DMS53 (cell line): Measurements from ENCODE around the gene SGMS2.
A peak's percentile ranks its signal among the peaks of the same experiment; 100 is the strongest.

Source experiments
- DNase-seq: peaks from one replicate; lab custom pipeline; 2025; lab: John Stamatoyannopoulos, UW

SGMS2 gene

GRCh38 chr4:107828315-107829090 lies 3.8 kb downstream of the SGMS2 start:
- no peak for DNase-seq

GRCh38 chr4:107831140-107831539 lies 6.4 kb downstream of the SGMS2 start:
- no peak for DNase-seq

GRCh38 chr4:107832275-107832807 lies 7.6 kb downstream of the SGMS2 start:
- DNase-seq = no peak

- DNase-seq = no peak
Observed at GRCh38 chr4:107834241-107834794, 9.6 kb downstream of the SGMS2 start.

- DNase-seq = no peak
Observed at GRCh38 chr4:107835406-107835805, 10.7 kb downstream of the SGMS2 start.

GRCh38 chr4:107837317-107837716 lies 12.6 kb downstream of the SGMS2 start:
- no peak for DNase-seq

GRCh38 chr4:107837776-107838618 lies 13.3 kb downstream of the SGMS2 start:
- DNase-seq = no peak

GRCh38 chr4:107838861-107839565 lies 14.3 kb downstream of the SGMS2 start:
- peak; percentile 6 for DNase-seq

GRCh38 chr4:107843391-107843790 lies 18.7 kb downstream of the SGMS2 start:
- DNase-seq = peak; percentile 72

GRCh38 chr4:107845681-107846080 lies 20.9 kb downstream of the SGMS2 start:
- no peak for DNase-seq

GRCh38 chr4:107850438-107850837 lies 25.7 kb downstream of the SGMS2 start:
- no peak for DNase-seq

GRCh38 chr4:107853444-107854355 lies 29.0 kb downstream of the SGMS2 start:
- no peak for DNase-seq

- no peak for DNase-seq
Observed at GRCh38 chr4:107854356-107855022, 29.8 kb downstream of the SGMS2 start.

- DNase-seq = no peak
Observed at GRCh38 chr4:107855723-107856122, 31.0 kb downstream of the SGMS2 start.

- no peak for DNase-seq
Observed at GRCh38 chr4:107856901-107857300, 32.2 kb downstream of the SGMS2 start.

- DNase-seq = no peak
Observed at GRCh38 chr4:107857741-107858140, 33.0 kb downstream of the SGMS2 start.

- no peak for DNase-seq
Observed at GRCh38 chr4:107858158-107858742, 33.5 kb downstream of the SGMS2 start.

GRCh38 chr4:107862658-107863057 lies 37.9 kb downstream of the SGMS2 start:
- DNase-seq = peak; percentile 90

GRCh38 chr4:107863416-107863815 lies 38.7 kb downstream of the SGMS2 start:
- no peak for DNase-seq

- peak; percentile 34 for DNase-seq
Observed at GRCh38 chr4:107863850-107864371, 39.2 kb downstream of the SGMS2 start.
